ENCODE results near the gene GPR17. TPM values are rescaled to one million over a fixed set of nuclear protein-coding genes. Genes with fewer than 3 reads are reported as not detected.

GPR17 gene
- total RNA-seq, 2 experiments from 2014 or later, result 0.22 TPM; not detected in 1

- Histone ChIP-seq H3K4me2 (ENCODE audit: low read length) (no peak overlapping the region), H3K4me3 (ENCODE audit: low read depth, low read length, poor library complexity, severe bottlenecking) (no peak overlapping the region), H3K27ac (ENCODE audit: low read depth, low read length, poor library complexity, severe bottlenecking) (no peak overlapping the region), H3K9me3 (ENCODE audit: low read length) (no peaks in the 10 kb centered on the region), H2AFZ (ENCODE audit: low read length) (no peak overlapping the region), H3K4me1 (ENCODE audit: insufficient read depth, low read length, poor library complexity, severe bottlenecking) (no peaks in the 10 kb centered on the region), H4K20me1 (ENCODE audit: insufficient read depth, low read length) (no peaks in the 10 kb centered on the region), H3K36me3 (ENCODE audit: insufficient read depth, low read length) (no peaks in the 10 kb centered on the region), H3K9me2 (ENCODE audit: insufficient read depth, low read length) (no peaks in the 10 kb centered on the region), H3K79me2 (ENCODE audit: insufficient read depth, low read depth, low read length) (no peaks in the 10 kb centered on the region)
- no TSS peak for BruUV-seq (replicated peaks)
- no peak for TF ChIP-seq EZH2phosphoT487 (IDR thresholded peaks at IDR 0.05; ENCODE audit: borderline replicate concordance, low read depth, low read length)
- TF ChIP-seq CTCF (conservative IDR thresholded peaks at IDR 0.05; ENCODE audit: low read length), result no peak
- ChIA-PET CTCF (ENCODE audit: unreplicated experiment) (no interaction called here), POLR2A (interaction anchor here (0.5 to 1.3 kb wide), 2 partner anchors 23 to 53 kb away, joined by 3 read pairs; no protein-coding TSS in a partner anchor)
- intact Hi-C loops (cut with micrococcal nuclease; ENCODE audit: unreplicated experiment), result no loop called here
- DNase-seq (ENCODE audit: low spot score), result no peak
Observed at GRCh38 chr2:127676906-127677305, 31.0 kb downstream of the GPR17 start.

- Histone ChIP-seq H3K4me1 (ENCODE audit: insufficient read depth, low read length, poor library complexity, severe bottlenecking) (no peaks in the 10 kb centered on the region), H3K36me3 (ENCODE audit: insufficient read depth, low read length) (no peaks in the 10 kb centered on the region), H3K79me2 (ENCODE audit: insufficient read depth, low read depth, low read length) (no peaks in the 10 kb centered on the region), H3K4me3 (ENCODE audit: low read depth, low read length, poor library complexity, severe bottlenecking) (no peak overlapping the region), H4K20me1 (ENCODE audit: insufficient read depth, low read length) (no peaks in the 10 kb centered on the region), H2AFZ (ENCODE audit: low read length) (no peak overlapping the region), H3K9me2 (ENCODE audit: insufficient read depth, low read length) (no peaks in the 10 kb centered on the region), H3K4me2 (ENCODE audit: low read length) (no peak overlapping the region), H3K27ac (ENCODE audit: low read depth, low read length, poor library complexity, severe bottlenecking) (no peak overlapping the region), H3K9me3 (ENCODE audit: low read length) (no peaks in the 10 kb centered on the region)
- intact Hi-C loops (cut with micrococcal nuclease; ENCODE audit: unreplicated experiment), result no loop called here
- ChIA-PET CTCF (ENCODE audit: unreplicated experiment) (no interaction called here), POLR2A (no interaction called here)
- no peak for DNase-seq (ENCODE audit: low spot score)
- TF ChIP-seq CTCF (conservative IDR thresholded peaks at IDR 0.05; ENCODE audit: low read length) (no peak), EZH2phosphoT487 (IDR thresholded peaks at IDR 0.05; ENCODE audit: borderline replicate concordance, low read depth, low read length) (no peak)
- BruUV-seq (replicated peaks), result no TSS peak
Observed at GRCh38 chr2:127678531-127678930, 32.6 kb downstream of the GPR17 start.

GRCh38 chr2:127678991-127679390 is 33.0 kb downstream of the GPR17 start:
- H3K79me2 ChIP-seq (ENCODE audit: insufficient read depth, low read depth, low read length), result no peaks in the 10 kb centered on the region
- no peaks in the 10 kb centered on the region for H3K9me2 ChIP-seq (ENCODE audit: insufficient read depth, low read length)
- no peak for TF ChIP-seq EZH2phosphoT487 (IDR thresholded peaks at IDR 0.05; ENCODE audit: borderline replicate concordance, low read depth, low read length)
- H3K4me1 ChIP-seq (ENCODE audit: insufficient read depth, low read length, poor library complexity, severe bottlenecking), result no peaks in the 10 kb centered on the region
- no peak overlapping the region for H2AFZ ChIP-seq (ENCODE audit: low read length)
- H3K4me3 ChIP-seq (ENCODE audit: low read depth, low read length, poor library complexity, severe bottlenecking), result no peak overlapping the region
- H3K9me3 ChIP-seq (ENCODE audit: low read length), result no peaks in the 10 kb centered on the region
- no TSS peak for BruUV-seq (replicated peaks)
- POLR2A ChIA-PET, result no interaction called here
- H3K4me2 ChIP-seq (ENCODE audit: low read length), result no peak overlapping the region
- CTCF ChIA-PET (ENCODE audit: unreplicated experiment), result no interaction called here
- no peaks in the 10 kb centered on the region for H4K20me1 ChIP-seq (ENCODE audit: insufficient read depth, low read length)
- intact Hi-C loops (cut with micrococcal nuclease; ENCODE audit: unreplicated experiment), result no loop called here
- no peak for DNase-seq (ENCODE audit: low spot score)
- no peaks in the 10 kb centered on the region for H3K36me3 ChIP-seq (ENCODE audit: insufficient read depth, low read length)
- H3K27ac ChIP-seq (ENCODE audit: low read depth, low read length, poor library complexity, severe bottlenecking), result no peak overlapping the region

All from OCI-LY7 (cell line).